Measurements from ENCODE around the gene RAD23A.
"Not testable (repeated sequence)": the region's sequence is repeated elsewhere in the genome, so short reads cannot be mapped to it uniquely, and the experiment has no call there.

Gene RAD23A

GRCh38 chr19:12955996-12956395 lies 10.3 kb downstream of the RAD23A start:
- DNase-seq, result no peak

DNA sequence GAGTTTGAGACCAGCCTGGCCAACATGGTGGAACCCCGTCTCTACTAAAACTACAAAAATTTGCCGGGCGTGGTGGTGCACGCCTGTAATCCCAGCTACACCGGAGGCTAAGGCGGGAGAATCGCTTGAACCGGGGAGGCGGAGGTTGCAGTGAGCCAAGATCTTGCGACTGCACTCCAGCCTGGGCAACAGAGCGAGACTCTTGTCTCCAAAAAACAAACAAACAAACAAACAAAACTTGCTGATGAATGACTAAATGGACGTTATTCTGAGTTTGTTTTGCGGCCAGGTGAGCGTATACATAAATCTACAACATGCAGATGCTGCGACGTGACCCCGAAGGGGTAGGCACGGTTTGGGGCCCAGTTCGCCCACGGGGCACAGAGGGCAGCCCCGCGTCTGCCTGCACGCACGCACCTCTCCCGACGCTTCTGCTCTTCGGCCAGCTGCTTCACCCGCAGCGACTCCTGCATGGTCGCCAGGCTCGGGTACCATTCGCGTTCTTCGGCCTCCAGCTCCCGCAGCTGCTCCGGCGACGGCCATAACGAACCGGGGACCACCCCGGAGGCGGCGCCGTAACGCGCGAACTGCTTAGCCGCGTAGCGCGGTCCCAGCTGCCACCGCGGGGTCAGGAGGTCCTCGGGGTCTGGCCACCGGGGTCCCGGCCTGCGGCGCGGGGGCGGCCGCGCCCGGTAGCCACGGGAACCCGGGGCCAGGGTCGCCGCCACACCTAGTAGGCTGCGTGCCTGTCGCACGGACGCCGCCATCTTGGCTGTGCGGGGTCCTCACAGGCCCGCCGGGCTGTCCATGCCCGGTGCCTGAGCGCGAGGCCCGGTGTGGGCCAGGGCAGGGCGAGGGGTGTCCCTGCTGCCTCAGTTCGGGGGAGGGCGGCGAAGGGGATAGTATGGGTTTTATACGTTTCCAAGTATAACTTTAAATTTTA lies 11.1 kb downstream of the RAD23A start, which contains the start of gene GADD45GIP1:
Gene GADD45GIP1, minus strand, starts transcription at position 778 of the 943 bp plus-strand sequence. Its CDS starts 11 bp downstream, at position 767.
- DNase-seq, result peak; percentile 68 to 82

GRCh38 chr19:12957389-12957952 lies 11.8 kb downstream of the RAD23A start:
- not testable (repeated sequence) for DNase-seq

DNA sequence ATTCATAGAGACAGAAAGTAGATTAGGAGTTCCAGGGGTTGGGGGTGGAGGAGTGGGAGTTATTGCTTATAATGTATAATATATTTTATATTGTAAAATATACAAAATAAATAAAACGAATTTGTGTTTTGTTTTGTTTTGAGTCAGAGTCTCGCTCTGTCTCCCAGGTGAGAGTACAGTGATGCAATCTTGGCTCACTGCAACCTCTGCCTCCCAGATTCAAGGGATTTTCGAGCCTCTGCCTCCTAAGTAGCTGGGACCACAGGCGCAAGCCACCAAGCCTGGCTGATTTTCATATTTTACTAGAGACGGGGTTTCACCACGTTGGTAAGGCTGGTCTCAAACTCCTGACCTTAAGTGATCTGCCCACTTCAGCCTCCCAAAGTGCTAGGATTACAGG lies 13.8 kb downstream of the RAD23A start:
- no peak for DNase-seq

GRCh38 chr19:12965017-12965811 lies 19.6 kb downstream of the RAD23A start:
- peak; percentile 56 to 73 for DNase-seq

DNA sequence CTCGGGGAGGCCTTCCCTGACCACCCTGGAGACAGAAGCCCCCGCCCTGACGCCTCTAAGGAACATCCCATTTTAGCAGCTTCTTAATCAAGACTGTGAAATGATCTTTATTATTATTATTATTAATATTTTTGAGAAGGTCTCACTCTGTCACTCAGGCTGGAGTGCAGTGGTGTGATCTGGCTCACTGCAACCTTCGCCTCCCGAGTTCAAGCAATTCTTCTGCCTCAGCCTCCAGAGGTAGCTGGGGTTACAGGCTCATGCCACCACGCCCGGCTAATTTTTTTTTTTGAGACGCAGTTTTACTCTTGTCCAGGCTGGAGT lies 20.1 kb downstream of the RAD23A start:
- DNase-seq, result no peak

- DNase-seq, result no peak
These were observed 22.2 kb downstream of the RAD23A start for GRCh38 chr19:12967907-12968306.

DNA sequence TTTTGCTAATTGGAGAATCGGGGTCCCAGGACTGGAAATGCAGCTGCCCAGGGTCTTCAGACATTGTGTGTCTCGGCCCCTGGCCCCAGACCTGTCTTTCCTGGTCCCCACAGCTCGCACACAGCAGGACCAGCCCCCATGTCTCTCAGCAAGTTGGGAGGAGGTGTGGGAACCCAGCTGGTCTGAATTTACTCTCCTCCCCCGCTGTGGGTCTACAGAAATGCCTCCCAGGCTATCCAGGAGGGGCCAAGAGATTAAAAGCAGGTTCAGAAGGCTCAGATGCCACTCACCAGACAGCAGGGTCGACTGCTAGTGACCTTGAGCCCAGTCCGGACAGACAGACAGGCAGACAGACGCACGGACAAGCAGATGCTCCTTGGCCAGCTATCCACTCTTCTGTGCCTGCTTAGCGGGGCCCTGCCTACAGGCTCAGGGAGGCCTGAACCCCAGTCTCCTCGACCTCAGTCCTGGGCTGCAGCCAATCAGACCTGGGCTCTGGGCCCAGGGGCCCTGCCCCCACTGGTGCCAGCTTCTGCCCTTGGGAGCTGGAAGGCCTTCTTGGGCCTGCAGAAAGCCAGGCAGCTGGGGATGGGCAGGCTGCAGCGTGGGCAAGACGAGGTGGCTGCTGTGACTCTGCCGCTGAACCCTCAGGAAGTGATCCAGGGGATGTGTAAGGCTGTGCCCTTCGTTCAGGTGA lies 23.8 kb downstream of the RAD23A start, which contains the start of gene DAND5:
Gene DAND5, plus strand, starts transcription at position 285 of the 697 bp plus-strand sequence. Its CDS starts 85 bp downstream, at position 370.
- DNase-seq, result no peak

DNA sequence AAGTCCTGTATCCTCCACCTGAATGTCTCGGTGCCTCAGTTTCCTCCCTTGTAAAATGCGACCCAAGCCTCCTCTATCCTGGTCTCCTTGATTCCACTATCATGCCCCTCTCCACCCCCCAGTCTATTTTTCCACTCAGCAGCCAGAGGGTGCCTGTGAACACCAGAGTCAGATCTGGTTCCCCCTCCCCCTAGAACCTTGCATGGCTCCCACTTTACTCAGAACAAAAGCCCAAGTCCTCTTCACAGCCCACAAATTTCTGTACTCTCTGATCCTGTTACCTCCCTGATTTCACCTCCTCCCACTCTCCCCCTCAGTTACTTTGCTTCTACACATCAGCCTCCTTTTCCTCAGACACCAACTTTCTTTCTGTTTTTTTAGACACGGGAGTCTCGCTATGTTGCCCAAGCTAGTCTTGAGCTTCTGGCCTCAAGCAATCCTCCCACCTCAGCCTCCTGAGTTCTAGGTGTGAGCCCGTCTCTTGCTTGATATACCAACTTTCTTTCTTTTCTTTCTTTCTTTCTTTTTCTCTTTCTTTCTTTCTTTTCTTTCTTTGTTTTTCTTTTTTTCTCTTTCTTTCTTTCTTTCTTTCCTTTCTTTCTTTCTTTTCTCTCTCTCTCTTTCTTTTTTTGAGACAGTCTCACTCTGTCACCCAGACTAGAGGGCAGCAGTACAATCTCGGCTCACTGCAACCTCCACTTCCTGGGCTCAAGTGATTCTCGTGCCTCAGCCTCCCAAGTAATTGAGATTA lies 24.6 kb downstream of the RAD23A start:
- no peak for DNase-seq

DNA sequence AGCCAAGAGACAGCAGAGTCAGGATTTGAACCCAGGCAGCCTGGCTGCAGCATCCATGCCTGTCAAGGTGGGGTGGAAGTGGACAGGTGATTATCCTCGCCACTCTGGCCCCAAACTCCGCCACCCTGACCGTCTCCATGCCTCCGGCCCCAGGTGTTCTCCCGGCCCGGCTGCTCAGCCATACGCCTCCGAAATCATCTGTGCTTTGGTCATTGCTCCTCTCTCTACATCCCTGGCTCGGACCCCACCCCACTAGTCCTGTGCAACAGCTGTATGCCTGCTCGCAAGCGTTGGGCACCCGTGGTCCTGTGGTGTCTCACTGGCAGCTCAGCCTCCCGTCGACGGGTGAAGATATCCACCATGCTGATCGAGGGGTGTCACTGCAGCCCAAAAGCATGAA lies 27.6 kb downstream of the RAD23A start:
- DNase-seq, result no peak

GRCh38 chr19:12974301-12975220 lies 28.9 kb downstream of the RAD23A start:
- no peak for DNase-seq

DNA sequence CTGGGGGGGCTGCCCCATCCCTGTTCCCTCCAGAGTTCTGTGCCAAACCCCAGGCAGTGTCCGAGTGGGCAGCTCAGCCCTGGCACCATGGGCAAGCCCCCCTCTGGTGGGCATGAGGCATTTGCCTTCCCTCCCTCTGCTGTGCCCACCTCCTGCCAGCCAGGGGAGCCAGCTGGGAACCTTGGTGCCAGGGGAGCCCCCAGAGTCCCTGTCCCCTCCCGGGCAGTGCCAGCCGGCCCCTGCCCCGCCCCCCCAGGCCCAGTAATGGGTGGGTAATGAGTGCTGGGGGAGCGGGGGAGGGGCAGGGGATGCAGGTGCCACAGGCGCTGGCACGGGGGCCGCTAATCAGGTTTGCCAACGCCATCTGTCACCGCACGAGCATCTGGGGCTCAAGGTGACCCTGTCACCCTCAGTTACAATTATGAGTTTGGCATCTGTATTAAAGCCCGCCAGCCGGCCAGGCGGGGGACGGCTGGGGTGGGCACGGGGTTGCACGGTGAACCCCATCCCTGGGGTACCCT lies 29.6 kb downstream of the RAD23A start:
- DNase-seq, result no peak

- not testable (repeated sequence) for DNase-seq
These were observed 30.4 kb downstream of the RAD23A start for GRCh38 chr19:12976109-12976508.

DNA sequence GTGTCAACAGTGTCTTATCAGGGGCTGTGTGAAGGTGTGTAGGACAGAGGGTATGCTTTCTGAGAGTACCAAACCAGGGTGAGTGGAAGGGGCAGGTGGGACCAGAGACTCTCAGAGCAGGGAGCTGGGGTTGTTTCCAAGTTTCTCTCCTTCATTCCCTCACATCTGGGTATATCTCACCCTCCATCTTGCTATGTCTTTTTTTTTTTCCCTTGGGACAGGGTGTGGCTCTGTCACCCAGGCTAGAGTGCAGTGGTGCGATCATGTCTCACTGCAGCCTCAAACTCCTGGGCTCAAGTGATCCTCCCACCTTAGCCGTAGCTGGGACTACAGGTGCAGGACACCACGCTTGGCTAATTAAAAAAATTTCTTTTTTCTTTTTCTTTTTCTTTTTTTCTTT lies 34.3 kb downstream of the RAD23A start:
- no peak for DNase-seq

DNA sequence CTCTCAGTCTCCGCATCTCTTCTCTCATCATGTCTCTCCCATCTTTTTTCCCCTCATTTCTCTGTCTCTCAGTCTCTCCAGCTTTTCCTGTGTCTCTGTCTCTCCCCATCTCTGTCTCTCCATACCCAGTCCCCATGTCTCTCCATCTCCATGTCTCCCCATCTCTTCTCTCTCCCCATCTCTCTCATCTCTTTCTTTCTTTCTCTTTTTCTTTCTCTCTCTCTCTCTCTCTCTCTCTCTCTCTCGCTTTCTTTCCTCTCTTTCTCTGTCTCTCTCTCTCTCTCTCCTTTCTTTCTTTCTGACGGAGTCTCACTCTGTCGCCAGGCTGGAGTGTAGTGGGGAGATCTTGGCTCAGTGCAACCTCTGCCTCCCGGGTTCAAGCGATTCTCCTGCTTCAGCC lies 37.0 kb downstream of the RAD23A start:
- DNase-seq, result no peak

GRCh38 chr19:12983091-12983490 lies 37.4 kb downstream of the RAD23A start:
- DNase-seq, result no peak

DNA sequence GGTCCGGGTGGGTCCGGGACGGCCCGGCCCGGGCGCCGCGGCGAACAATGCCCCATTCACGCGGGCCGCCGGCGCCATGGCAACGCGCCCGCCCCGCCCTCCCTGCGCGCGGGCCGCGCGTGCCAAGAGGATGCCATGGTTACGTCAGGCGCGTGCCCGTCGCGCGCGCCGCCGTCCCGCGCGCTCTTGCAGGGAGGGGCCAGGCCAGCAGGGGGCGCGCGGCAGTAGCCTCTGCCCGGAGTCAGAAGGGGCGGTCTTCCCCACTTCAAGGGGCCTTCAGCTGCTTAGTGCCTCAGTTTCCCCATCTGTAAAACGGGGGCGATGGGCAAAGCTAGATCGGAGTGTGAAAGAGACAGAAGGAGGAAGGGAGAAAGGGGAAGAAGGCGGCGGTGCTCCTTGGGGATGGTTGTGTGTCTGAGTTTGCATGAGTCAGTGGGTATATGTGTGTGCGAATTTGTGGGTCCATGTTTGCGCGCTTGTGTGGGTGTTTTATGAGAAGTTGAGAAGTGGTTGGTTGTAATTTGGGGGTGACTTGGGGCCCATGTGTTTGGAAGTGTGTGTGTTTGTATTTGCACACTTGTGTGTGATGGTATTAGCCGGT lies 38.0 kb downstream of the RAD23A start:
- DNase-seq, result peak; percentile 52 to 65

DNA sequence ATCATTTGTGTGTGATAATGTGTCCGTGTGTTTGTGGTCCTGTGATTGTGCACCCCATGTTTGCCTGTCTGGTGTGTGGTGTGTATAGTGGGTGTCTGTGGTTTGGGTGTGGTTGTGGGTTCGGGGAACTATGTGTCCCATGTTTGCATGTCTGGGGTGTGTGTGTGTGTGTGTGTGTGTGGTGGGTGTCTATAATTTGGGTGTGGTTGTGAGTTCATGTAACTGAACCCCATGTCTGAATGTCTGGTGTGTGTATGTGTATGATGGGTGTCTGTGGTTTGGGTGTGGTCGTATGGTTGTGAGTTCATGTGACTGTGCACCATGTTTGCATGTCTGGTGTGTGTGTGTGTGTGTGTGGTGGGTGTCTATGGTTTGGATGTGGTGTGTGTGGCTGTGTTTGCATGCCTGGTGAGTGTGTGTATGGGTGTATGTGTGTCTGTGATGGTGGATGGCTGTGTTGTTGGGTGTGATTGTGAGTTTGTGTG lies 38.5 kb downstream of the RAD23A start:
- no peak for DNase-seq

GRCh38 chr19:12984683-12985048 lies 39.0 kb downstream of the RAD23A start:
- no peak for DNase-seq
